ENCODE data around the gene CDY2A.
"Not testable (repeated sequence)": the region's sequence is repeated elsewhere in the genome, so short reads cannot be mapped to it uniquely, and the experiment has no call there.

CDY2A gene, protein sequence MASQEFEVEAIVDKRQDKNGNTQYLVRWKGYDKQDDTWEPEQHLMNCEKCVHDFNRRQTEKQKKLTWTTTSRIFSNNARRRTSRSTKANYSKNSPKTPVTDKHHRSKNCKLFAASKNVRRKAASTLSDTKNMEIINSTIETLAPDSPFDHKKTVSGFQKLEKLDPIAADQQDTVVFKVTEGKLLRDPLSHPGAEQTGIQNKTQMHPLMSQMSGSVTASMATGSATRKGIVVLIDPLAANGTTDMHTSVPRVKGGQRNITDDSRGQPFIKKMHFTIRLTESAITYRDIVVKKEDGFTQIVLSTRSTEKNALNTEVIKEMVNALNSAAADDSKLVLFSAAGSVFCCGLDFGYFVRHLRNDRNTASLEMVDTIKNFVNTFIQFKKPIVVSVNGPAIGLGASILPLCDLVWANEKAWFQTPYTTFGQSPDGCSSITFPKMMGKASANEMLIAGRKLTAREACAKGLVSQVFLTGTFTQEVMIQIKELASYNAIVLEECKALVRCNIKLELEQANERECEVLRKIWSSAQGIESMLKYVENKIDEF

DNA sequence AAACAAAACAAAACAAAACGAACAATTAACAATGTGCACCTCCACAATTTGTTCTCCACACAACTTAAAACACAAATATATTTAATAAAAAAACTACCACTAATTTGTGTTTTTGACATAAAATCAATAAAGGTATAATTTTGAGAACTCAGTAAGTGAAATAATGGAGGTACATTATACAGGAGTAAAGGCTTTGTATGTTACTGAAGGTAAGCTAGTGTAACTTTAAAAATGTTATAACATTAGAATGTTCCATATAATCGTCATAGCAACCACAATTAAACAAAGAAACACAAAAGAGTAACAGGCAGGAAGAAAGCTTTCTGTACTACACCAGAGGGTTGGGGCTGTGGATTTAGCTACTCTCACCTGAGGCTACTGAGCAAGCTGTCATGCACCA is at the start of gene CDY2A:
CDY2A (plus strand) TSS at position 301 of the 400 bp plus-strand sequence. CDS start 328 bp downstream, outside the sequence.
- DNase-seq (ENCODE audit: low read depth in 3 of 3, low spot score in 1 of 3) = not testable (repeated sequence)

DNA sequence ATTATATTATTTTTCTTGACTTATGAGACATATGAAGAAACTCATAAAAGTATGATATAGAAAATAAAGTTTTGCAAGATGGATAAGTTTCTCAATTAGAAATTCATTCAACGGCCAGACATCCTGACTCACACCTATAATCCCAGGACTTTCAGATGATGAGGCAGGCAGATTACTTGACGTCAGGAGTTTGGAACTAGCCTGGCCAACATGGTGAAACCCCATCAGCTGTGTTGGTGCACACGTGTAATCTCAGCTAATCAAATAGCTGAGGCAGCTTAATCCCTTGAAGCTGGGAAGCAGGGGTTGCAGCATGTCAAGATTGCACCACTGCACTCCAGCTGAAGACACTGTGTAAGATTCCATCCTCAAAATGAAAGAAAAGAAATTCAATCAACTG is 28.0 kb upstream of the CDY2A start:
- not testable (repeated sequence) for DNase-seq (ENCODE audit: low read depth in 3 of 3, low spot score in 1 of 3)

DNA sequence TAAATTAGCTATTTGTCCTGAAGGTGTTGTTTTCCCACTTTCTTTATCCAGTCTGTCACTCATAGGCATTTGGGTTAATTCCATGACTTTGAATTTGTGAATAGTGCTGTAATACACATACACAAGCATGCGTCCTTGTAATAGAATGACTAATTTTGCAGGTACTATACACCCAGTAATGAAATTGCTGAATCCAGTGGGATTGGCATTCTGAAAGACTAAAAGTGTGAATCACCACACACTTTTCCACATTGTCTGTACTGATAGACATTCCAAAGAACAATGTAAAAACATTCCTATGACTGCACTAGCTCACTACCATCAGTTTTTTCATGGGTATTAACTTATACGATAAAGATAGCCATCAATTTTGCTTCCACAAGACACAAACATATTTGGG is 27.3 kb upstream of the CDY2A start:
- not testable (repeated sequence) for DNase-seq (ENCODE audit: low read depth in 3 of 3, low spot score in 1 of 3)

DNA sequence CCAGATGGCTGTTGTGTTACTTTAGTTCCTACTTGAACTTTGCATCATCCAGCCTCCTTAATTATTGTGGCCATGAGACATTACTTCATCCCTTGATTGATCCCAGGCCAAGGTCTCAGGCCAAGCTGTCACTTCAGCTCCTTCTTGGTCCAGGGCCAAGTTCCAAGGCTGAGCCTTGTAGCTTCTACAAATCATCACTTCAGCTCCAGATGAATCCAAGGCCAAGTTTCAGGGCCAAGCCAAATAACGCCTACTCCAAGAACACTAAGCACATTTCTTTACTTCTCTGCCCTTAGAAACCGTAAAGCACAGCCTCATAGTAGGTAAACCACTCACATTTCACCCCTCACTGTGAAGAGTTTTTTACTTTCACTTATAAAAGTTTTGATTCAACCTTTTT is 1.7 kb upstream of the CDY2A start:
- not testable (repeated sequence) for DNase-seq (ENCODE audit: low read depth in 3 of 3, low spot score in 1 of 3)

DNA sequence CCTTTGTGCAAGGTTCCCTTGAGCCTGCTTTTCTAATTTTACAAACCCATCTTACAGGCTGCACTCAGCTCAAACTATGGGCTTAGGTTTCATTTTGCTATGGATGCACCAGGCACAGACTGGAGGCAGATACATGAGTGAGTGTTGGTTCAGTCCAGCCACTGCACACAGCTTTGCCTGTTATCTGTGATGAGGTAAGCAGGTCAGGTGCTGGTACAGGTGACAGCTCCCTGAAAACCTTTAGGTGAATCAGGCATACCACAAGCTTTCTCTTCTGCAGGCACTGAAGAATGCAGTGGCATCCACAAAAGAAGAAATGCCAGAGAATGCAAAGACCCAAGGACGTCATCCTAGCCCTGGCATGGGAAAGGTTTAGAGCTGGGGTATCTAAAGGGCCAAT is 3.3 kb downstream of the CDY2A start:
- DNase-seq (ENCODE audit: low read depth in 3 of 3, low spot score in 1 of 3) = not testable (repeated sequence)

DNA sequence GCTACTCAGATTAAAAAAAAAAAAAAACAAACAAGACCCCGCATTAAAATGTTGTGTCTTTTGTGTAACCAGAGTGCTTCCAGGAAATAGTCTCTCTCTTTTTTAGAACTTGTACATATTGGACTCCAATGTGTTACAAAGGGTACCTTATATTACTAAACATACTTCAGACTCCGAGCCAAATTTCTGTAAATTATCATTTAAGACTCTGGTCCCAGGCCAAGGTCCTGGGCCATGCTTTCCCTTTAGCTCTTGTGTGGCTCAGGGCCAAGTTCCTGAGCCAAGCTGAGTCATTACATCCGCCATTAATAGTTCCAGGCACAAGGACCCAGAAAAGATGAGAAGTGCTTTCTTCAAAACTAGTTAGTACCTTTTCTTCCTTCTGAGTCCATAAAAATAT is 4.6 kb downstream of the CDY2A start:
- DNase-seq (ENCODE audit: low read depth in 3 of 3, low spot score in 1 of 3) = not testable (repeated sequence)

DNA sequence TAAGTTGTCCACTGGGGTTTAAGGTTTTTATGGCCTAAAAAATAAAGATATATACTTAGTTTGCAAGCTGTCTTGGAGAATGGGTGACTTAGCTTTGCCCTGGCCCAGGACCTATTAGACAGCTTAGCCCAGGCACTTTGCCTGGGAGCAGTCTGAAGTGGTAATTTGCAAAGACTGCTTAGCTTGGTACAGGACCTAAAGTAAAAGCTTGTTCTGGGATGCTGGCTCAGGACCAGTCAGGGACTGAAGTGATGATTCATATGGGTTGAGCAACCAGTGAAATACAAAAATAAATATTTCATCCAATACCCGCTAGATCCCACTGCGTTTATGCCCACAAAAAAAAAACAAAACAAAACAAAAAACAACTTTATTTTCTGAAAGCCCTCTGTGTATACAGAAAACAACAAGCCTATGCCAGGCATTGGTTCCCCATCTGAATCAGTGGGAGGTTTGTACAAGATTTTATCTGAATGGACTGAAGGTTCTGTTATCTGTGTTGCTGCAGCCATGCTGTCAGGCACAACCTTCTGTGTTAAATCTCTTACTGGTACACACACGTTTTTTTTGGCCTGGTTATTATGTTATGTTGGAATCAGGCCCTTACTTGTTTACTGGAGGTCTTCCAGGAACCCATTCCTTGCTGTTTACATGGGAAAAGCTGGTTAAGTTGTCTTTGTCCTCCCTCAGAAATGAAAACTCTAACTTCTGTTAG is 8.7 kb downstream of the CDY2A start:
- not testable (repeated sequence) for DNase-seq (ENCODE audit: low read depth in 3 of 3, low spot score in 1 of 3)

DNA sequence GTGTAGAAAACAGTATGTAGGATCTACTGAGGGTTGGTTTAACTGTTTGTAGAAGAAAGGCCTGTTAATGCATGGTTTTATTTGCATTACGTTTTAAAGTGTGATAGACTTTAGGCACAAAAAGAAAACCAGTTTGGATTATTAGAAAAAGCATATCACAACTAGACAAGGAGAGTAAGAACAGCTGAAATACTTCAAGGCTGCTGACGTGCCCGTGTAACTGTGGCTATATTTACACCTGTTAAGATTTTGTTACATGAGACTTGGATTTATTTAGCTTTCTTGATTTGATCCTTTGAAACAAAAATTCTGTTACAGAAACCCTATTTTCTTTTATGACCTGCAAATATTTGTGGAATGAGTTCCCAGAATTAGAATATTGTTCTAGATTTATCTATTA is 9.3 kb downstream of the CDY2A start:
- DNase-seq (ENCODE audit: low read depth in 3 of 3, low spot score in 1 of 3) = not testable (repeated sequence)

DNA sequence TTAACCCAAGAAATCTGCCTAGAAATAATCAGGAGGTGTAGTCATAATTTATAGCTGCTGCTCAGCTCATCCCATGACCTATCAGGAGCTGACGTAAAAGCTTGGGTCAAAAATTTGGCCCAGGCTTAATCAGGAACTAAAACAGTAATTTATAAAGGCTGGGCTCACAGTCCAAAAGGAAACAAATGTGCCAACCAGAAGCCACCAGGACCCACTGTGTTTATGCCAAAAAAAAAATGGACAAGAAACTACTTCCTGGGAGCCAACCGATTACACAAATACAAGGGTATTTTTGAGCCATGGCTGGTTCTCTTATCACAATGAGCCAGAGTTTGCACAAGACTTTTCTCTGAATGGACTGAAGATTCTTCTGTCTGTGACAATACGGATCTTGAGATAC is 19.4 kb downstream of the CDY2A start:
- not testable (repeated sequence) for DNase-seq (ENCODE audit: low read depth in 3 of 3, low spot score in 1 of 3)

DNA sequence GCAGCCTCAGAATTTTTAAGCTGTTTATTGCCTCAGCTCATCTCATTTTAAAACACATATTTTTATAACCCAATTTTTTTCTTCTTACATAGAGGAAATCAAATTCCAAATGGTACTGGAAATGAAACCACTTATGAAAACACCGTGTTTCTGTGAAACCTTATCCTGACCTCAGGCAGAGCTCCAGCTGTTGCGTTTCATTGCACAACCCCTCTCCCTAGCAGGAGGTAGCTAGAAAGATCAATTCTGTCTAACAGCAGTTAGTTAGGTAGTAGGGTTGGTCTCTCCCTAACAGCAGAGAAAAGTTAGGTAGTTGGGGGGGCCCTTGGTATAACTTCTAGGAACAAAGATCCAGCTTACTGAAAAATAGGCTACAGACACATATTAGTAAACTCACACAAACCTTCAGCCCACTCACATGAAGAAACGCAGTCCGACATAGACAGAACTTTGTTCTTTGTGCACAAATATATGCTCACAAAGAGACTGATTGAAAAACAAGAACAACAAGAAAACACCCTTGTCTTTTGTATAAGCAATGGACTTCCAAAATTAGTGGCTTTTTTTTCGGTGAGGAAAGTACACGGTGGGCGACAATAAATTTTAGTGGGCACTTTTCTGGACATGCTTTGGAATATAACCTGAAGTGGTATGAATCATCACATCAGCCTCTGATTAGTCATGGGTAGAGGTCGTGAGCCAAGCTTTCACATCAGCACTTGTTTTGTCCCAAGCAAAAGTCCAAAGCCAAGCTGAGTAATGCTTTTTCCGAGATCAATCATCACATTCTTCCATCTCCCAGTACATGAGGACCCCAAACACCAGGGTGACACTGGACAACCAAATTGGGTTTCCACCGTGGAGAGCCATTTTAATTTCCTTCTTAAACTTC is 22.8 kb downstream of the CDY2A start:
- not testable (repeated sequence) for DNase-seq (ENCODE audit: low read depth in 3 of 3, low spot score in 1 of 3)

DNA sequence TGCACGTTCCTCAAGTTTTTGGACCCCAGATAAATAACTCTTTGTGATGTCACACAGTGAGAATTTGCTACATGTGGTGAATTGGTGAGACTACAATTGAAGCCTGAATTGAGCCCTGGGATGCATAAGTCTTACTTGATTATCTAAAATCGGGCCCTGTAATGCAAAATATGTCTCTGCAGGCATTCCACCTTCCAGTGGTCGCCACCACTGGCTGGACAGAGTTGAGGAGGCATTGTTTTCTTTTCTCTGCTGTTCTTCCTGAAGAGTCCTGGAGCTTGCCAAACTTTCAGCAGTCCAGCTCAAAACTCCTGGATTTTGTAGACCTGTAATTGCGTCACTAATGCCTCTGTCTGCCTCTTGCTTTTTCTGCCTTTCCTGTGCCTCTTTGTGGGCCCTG is 23.5 kb downstream of the CDY2A start:
- not testable (repeated sequence) for DNase-seq (ENCODE audit: low read depth in 3 of 3, low spot score in 1 of 3)

DNA sequence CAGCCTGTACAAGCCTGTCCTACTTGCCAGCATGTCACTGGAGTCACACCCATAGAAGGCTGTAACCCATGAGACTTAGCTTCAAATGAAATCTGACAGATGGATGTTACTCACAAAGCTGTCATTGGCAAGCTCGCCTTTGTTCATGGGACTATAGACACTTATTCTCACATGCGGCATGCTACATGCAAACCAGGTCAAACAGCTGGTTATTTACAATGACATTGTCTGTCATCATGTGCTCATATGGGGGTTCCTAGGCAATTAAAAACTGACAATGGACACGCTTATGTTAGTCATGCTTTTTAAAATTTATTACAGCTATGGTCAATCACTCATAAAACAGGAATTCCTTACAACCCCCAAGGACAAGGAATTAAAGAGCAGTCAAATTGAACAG is 30.9 kb downstream of the CDY2A start:
- not testable (repeated sequence) for DNase-seq (ENCODE audit: low read depth in 3 of 3, low spot score in 1 of 3)

DNA sequence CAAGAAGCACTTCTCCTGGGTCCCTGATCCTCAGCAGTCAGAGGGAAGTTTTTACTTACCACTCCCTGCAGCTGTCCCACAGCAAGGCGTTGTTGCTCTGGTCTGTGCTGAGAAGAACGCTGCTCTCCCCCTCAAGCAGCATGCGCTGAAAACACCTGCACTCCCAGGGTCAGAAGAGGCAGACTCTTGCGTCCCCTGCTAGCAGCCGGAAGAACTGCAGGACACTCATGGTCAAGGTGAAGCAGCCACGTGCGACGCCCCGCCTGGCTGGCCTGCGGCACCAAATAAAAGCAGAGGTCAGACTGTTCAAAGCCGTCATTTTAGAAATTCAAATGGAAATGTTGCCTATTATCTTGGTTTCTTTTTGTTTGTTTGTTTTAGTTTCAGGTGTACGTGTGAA is 47.9 kb downstream of the CDY2A start:
- DNase-seq (ENCODE audit: low read depth in 3 of 3, low spot score in 1 of 3) = not testable (repeated sequence)
